ENCODE measurements around the gene FBXO36. TPM values are rescaled to one million over a fixed set of nuclear protein-coding genes. Genes with fewer than 3 reads are reported as not detected.

The FBXO36 gene
- polyA plus RNA-seq, 2 of the 4 experiments (the other 2 are of a cell fraction): 2.0 to 5.5 TPM

- no peak for TF ChIP-seq CBX2 (IDR thresholded peaks at IDR 0.05; ENCODE audit: borderline replicate concordance, low read depth)
- TF ChIP-seq ZNF302 (CRISPR knock-in tag; IDR thresholded peaks at IDR 0.05): no peak
- TF ChIP-seq RFX5 (IDR thresholded peaks at IDR 0.05): no peak
- no peak for TF ChIP-seq ZFP36 (IDR thresholded peaks at IDR 0.05; ENCODE audit: borderline replicate concordance, partially characterized antibody)
Measured at GRCh38 chr2:229896857-229897256, 25.4 kb upstream of the FBXO36 start (continued).

- Histone ChIP-seq H3K4me2 (peak overlapping the region; percentile 31), H3K4me1 (peaks cover 27% of the 10 kb centered on the region), H3K4me3 (no peak overlapping the region), H3K27ac (no peak overlapping the region), H3K9me3 (no peaks in the 10 kb centered on the region)
- ATAC-seq (no peak), FAIRE-seq (no peak), DNase-seq (ENCODE audit: low read depth in 1 of 2, low spot score in 1 of 2) (no peak)
- ChIA-PET CTCF (interaction anchor here (1.1 kb wide), 2 partner anchors 9 to 13 kb away, joined by 3 read pairs; no protein-coding TSS in a partner anchor), POLR2A (no interaction called here)
- WGBS (ENCODE audit: missing lambda C conversion rate): 86% methylated on average over 3 of the region's 3 CpGs
- TF ChIP-seq SMC3 (IDR thresholded peaks at IDR 0.05) (no peak), RCOR1 (IDR thresholded peaks at IDR 0.05; ENCODE audit: low read depth, low read length) (no peak), TFCP2L1 (CRISPR knock-in tag; IDR thresholded peaks at IDR 0.05) (no peak), HOXB13 (CRISPR knock-in tag; IDR thresholded peaks at IDR 0.05; ENCODE audit: low read depth) (no peak), MAX (IDR thresholded peaks at IDR 0.05) (no peak), HMGXB4 (CRISPR knock-in tag; IDR thresholded peaks at IDR 0.05; ENCODE audit: borderline replicate concordance) (no peak), BCL3 (IDR thresholded peaks at IDR 0.05) (no peak), NPAS2 (CRISPR knock-in tag; IDR thresholded peaks at IDR 0.05; ENCODE audit: borderline replicate concordance) (no peak), RARB (CRISPR knock-in tag; IDR thresholded peaks at IDR 0.05) (no peak), CBX2 (IDR thresholded peaks at IDR 0.05; ENCODE audit: borderline replicate concordance, low read depth) (no peak), HES2 (IDR thresholded peaks at IDR 0.05) (no peak), PHF8 (IDR thresholded peaks at IDR 0.05; ENCODE audit: borderline replicate concordance, low read depth) (no peak), EHMT2 (IDR thresholded peaks at IDR 0.05; ENCODE audit: low read depth) (no peak), MAFK (IDR thresholded peaks at IDR 0.05; ENCODE audit: partially characterized antibody) (no peak)
Measured at GRCh38 chr2:229899604-229900003, 22.7 kb upstream of the FBXO36 start.

GRCh38 chr2:229900012-229900411 is 22.3 kb upstream of the FBXO36 start:
- Histone ChIP-seq H3K9me3 (no peaks in the 10 kb centered on the region), H3K4me1 (peaks cover 27% of the 10 kb centered on the region), H3K4me3 (no peak overlapping the region), H3K27ac (no peak overlapping the region), H3K4me2 (peak overlapping the region; percentile 31)
- WGBS (ENCODE audit: missing lambda C conversion rate): 67% methylated on average over 3 of the region's 3 CpGs
- TF ChIP-seq TFCP2L1 (CRISPR knock-in tag; IDR thresholded peaks at IDR 0.05) (no peak), RCOR1 (IDR thresholded peaks at IDR 0.05; ENCODE audit: low read depth, low read length) (no peak), KDM5A (IDR thresholded peaks at IDR 0.05) (no peak), JUNB (IDR thresholded peaks at IDR 0.05) (no peak), SMC3 (IDR thresholded peaks at IDR 0.05) (no peak), ZFP36 (IDR thresholded peaks at IDR 0.05; ENCODE audit: borderline replicate concordance, partially characterized antibody) (no peak), EHF (CRISPR knock-in tag; IDR thresholded peaks at IDR 0.05) (no peak), HEYL (CRISPR knock-in tag; IDR thresholded peaks at IDR 0.05) (no peak), CEBPB (IDR thresholded peaks at IDR 0.05) (no peak; a peak in 1 of 4 replicates), USF2 (IDR thresholded peaks at IDR 0.05) (no peak), CBX8 (IDR thresholded peaks at IDR 0.05) (no peak), ZNF302 (CRISPR knock-in tag; IDR thresholded peaks at IDR 0.05) (no peak), CTCF (IDR thresholded peaks at IDR 0.05) (no peak), FOSB (CRISPR knock-in tag; IDR thresholded peaks at IDR 0.05) (no peak), NPAS2 (CRISPR knock-in tag; IDR thresholded peaks at IDR 0.05; ENCODE audit: borderline replicate concordance) (no peak), ELK1 (IDR thresholded peaks at IDR 0.05; ENCODE audit: low read depth, low read length) (no peak), MAFK (IDR thresholded peaks at IDR 0.05; ENCODE audit: partially characterized antibody) (no peak), ZC3H11A (IDR thresholded peaks at IDR 0.05) (no peak)
- no peak for FAIRE-seq
- ATAC-seq: no peak
- no peak for DNase-seq (ENCODE audit: low read depth in 1 of 2, low spot score in 1 of 2)
- ChIA-PET POLR2A (no interaction called here), CTCF (interaction anchor here (1.1 kb wide), 2 partner anchors 9 to 13 kb away, joined by 3 read pairs; no protein-coding TSS in a partner anchor)

Measured in A549 (cell line).